NCI-H526 (cell line): Measurements from ENCODE around the gene OPCML.

ENCODE experiments used
- DNase-seq, 2 experiments: peaks; one replicate each; lab custom pipeline; 2025; lab: John Stamatoyannopoulos, UW

OPCML gene

GRCh38 chr11:133531971-133532651, at the start of gene OPCML:
TSS of gene OPCML (minus strand) at chr11:133532501.
- peak; percentile 35 to 72 for DNase-seq

- DNase-seq: no peak
These were observed 48.8 kb upstream of the OPCML start for GRCh38 chr11:133581091-133581490.

- DNase-seq: peak; percentile 25 to 78
These were observed 47.1 kb upstream of the OPCML start for GRCh38 chr11:133579165-133580031.

GRCh38 chr11:133577403-133577802, 45.1 kb upstream of the OPCML start:
- no peak for DNase-seq

GRCh38 chr11:133576351-133576750, 44.0 kb upstream of the OPCML start:
- peak; percentile 27 to 72 for DNase-seq

GRCh38 chr11:133573081-133573480, 40.8 kb upstream of the OPCML start:
- DNase-seq: no peak

- DNase-seq: no peak
These were observed 38.1 kb upstream of the OPCML start for GRCh38 chr11:133570376-133570775.

- DNase-seq: no peak
These were observed 31.3 kb upstream of the OPCML start for GRCh38 chr11:133563505-133564025.

GRCh38 chr11:133560472-133560855, 28.2 kb upstream of the OPCML start:
- no peak for DNase-seq

GRCh38 chr11:133559833-133560471, 27.7 kb upstream of the OPCML start:
- no peak for DNase-seq

- peak in 1 of 2 experiments; percentile 41 for DNase-seq
These were observed 27.1 kb upstream of the OPCML start for GRCh38 chr11:133559382-133559781.

- no peak for DNase-seq
These were observed 22.7 kb upstream of the OPCML start for GRCh38 chr11:133555034-133555433.

- no peak for DNase-seq
These were observed 21.8 kb upstream of the OPCML start for GRCh38 chr11:133553885-133554740.

GRCh38 chr11:133552938-133553337, 20.6 kb upstream of the OPCML start:
- DNase-seq: no peak

- no peak for DNase-seq
These were observed 18.8 kb upstream of the OPCML start for GRCh38 chr11:133551064-133551463.

GRCh38 chr11:133549826-133550225, 17.5 kb upstream of the OPCML start:
- DNase-seq: no peak

GRCh38 chr11:133548641-133549040, 16.3 kb upstream of the OPCML start:
- DNase-seq: no peak

GRCh38 chr11:133547808-133548494, 15.7 kb upstream of the OPCML start:
- no peak for DNase-seq

GRCh38 chr11:133545199-133545803, 13.0 kb upstream of the OPCML start:
- peak; percentile 98 to 99 for DNase-seq

GRCh38 chr11:133541720-133542095, 9.4 kb upstream of the OPCML start:
- no peak for DNase-seq
